HG03039 (cell line): ENCODE results near the gene BLOC1S3.

ENCODE experiments used
- ATAC-seq: cut with Tn5 transposase; IDR thresholded peaks from one replicate; pipeline ENCODE4 v1.9.1; 2021; ENCODE audit warnings: mild to moderate bottlenecking, moderate library complexity; ENCODE audit not compliant: unreplicated experiment

BLOC1S3 gene

GRCh38 chr19:45178262-45179071 lies at the start of gene BLOC1S3:
TSS of gene BLOC1S3 (plus strand) at chr19:45178784. CDS start at chr19:45179297, 513 bp downstream.
- peak; percentile 79 for ATAC-seq

GRCh38 chr19:45128806-45129205 lies 49.8 kb upstream of the BLOC1S3 start:
- ATAC-seq, result no peak

GRCh38 chr19:45130236-45130635 lies 48.3 kb upstream of the BLOC1S3 start:
- no peak for ATAC-seq

GRCh38 chr19:45130888-45131615 lies 47.5 kb upstream of the BLOC1S3 start:
- no peak for ATAC-seq

GRCh38 chr19:45133661-45134060 lies 44.9 kb upstream of the BLOC1S3 start:
- no peak for ATAC-seq

GRCh38 chr19:45135176-45135885 lies 43.3 kb upstream of the BLOC1S3 start:
- ATAC-seq, result no peak

GRCh38 chr19:45136507-45137178 lies 41.9 kb upstream of the BLOC1S3 start:
- ATAC-seq, result no peak

GRCh38 chr19:45137179-45137761 lies 41.3 kb upstream of the BLOC1S3 start:
- peak; percentile 48 for ATAC-seq

GRCh38 chr19:45138303-45138751 lies 40.3 kb upstream of the BLOC1S3 start:
- ATAC-seq, result no peak

GRCh38 chr19:45139286-45140143 lies 39.1 kb upstream of the BLOC1S3 start:
- ATAC-seq, result no peak

- no peak for ATAC-seq
Measured at GRCh38 chr19:45140144-45140503, 38.5 kb upstream of the BLOC1S3 start.

- no peak for ATAC-seq
Measured at GRCh38 chr19:45140533-45140932, 38.1 kb upstream of the BLOC1S3 start.

- no peak for ATAC-seq
Measured at GRCh38 chr19:45141203-45141900, 37.2 kb upstream of the BLOC1S3 start.

GRCh38 chr19:45142016-45142725 lies 36.4 kb upstream of the BLOC1S3 start:
- ATAC-seq, result no peak

GRCh38 chr19:45142726-45143110 lies 35.9 kb upstream of the BLOC1S3 start:
- ATAC-seq, result no peak

- ATAC-seq, result no peak
Measured at GRCh38 chr19:45144431-45145269, 33.9 kb upstream of the BLOC1S3 start.
